ENCODE measurements around the gene AGAP1. TPM values are rescaled to one million over a fixed set of nuclear protein-coding genes. Genes with fewer than 3 reads are reported as not detected.

Gene AGAP1
- total RNA-seq, 1 donor from 2014 or later = 21.1 TPM

- no peaks in the 10 kb centered on the region for H3K27me3 ChIP-seq
- no peak for DNase-seq (ENCODE audit: extremely low spot score in 2 of 2)
- intact Hi-C loops (cut with DNase I) = no loop called here
- H3K4me1 ChIP-seq = peaks cover 9% of the 10 kb centered on the region
- H3K4me3 ChIP-seq = no peak overlapping the region
- H3K9me3 ChIP-seq = no peaks in the 10 kb centered on the region
- no peak for TF ChIP-seq POLR2A (IDR thresholded peaks at IDR 0.05)
- no peak for TF ChIP-seq CTCF (IDR thresholded peaks at IDR 0.05)
- TF ChIP-seq POLR2AphosphoS5 (IDR thresholded peaks at IDR 0.05; ENCODE audit: insufficient read depth in 1 of 2, low read depth in 1 of 2) = no peak
- H3K36me3 ChIP-seq = no peaks in the 10 kb centered on the region
- no peak overlapping the region for H3K27ac ChIP-seq
Measured at GRCh38 chr2:235534678-235535422, 41.0 kb downstream of the AGAP1 start.

GRCh38 chr2:235535423-235536130 is 41.7 kb downstream of the AGAP1 start:
- Histone ChIP-seq H3K27me3 (no peaks in the 10 kb centered on the region), H3K9me3 (no peaks in the 10 kb centered on the region), H3K4me3 (no peak overlapping the region), H3K27ac (no peak overlapping the region), H3K36me3 (no peaks in the 10 kb centered on the region), H3K4me1 (peaks cover 9% of the 10 kb centered on the region)
- TF ChIP-seq POLR2A (IDR thresholded peaks at IDR 0.05) (no peak), CTCF (IDR thresholded peaks at IDR 0.05) (no peak), POLR2AphosphoS5 (IDR thresholded peaks at IDR 0.05; ENCODE audit: insufficient read depth in 1 of 2, low read depth in 1 of 2) (no peak)
- DNase-seq (ENCODE audit: extremely low spot score in 2 of 2) = no peak
- intact Hi-C loops (cut with DNase I) = loop anchor here (2.0 kb wide), 1 partner anchor 55 kb away; no protein-coding TSS in a partner anchor

- H3K36me3 ChIP-seq = no peaks in the 10 kb centered on the region
- peaks cover 9% of the 10 kb centered on the region for H3K4me1 ChIP-seq
- H3K27ac ChIP-seq = no peak overlapping the region
- no peaks in the 10 kb centered on the region for H3K27me3 ChIP-seq
- no peak for DNase-seq (ENCODE audit: extremely low spot score in 2 of 2)
- intact Hi-C loops (cut with DNase I) = loop anchor here (2.0 kb wide), 1 partner anchor 56 kb away; no protein-coding TSS in a partner anchor
- no peaks in the 10 kb centered on the region for H3K9me3 ChIP-seq
- no peak overlapping the region for H3K4me3 ChIP-seq
- no peak for TF ChIP-seq POLR2A (IDR thresholded peaks at IDR 0.05)
- no peak for TF ChIP-seq CTCF (IDR thresholded peaks at IDR 0.05)
- TF ChIP-seq POLR2AphosphoS5 (IDR thresholded peaks at IDR 0.05; ENCODE audit: insufficient read depth in 1 of 2, low read depth in 1 of 2) = no peak
Measured at GRCh38 chr2:235536711-235537110, 42.9 kb downstream of the AGAP1 start.

- Histone ChIP-seq H3K27ac (no peak overlapping the region), H3K4me1 (peaks cover 12% of the 10 kb centered on the region), H3K9me3 (no peaks in the 10 kb centered on the region), H3K27me3 (no peaks in the 10 kb centered on the region), H3K36me3 (no peaks in the 10 kb centered on the region), H3K4me3 (no peak overlapping the region)
- no peak for DNase-seq (ENCODE audit: extremely low spot score in 2 of 2)
- TF ChIP-seq POLR2A (IDR thresholded peaks at IDR 0.05) = no peak
- TF ChIP-seq CTCF (IDR thresholded peaks at IDR 0.05) = no peak
- TF ChIP-seq POLR2AphosphoS5 (IDR thresholded peaks at IDR 0.05; ENCODE audit: insufficient read depth in 1 of 2, low read depth in 1 of 2) = no peak
- intact Hi-C loops (cut with DNase I) = loop anchor here (2.0 kb wide), 1 partner anchor 56 kb away; no protein-coding TSS in a partner anchor
Measured at GRCh38 chr2:235537186-235537585, 43.3 kb downstream of the AGAP1 start.

Data from vagina (tissue), 2 donors.